CD4-positive, alpha-beta T cell treated with Interleukin-4 for 4 hours (primary cell): ENCODE measurements around the gene UGT2B10.

Experiments
- DNase-seq: peaks from one replicate; pipeline ENCODE4 v3.0.0-alpha.2; 2020

Gene UGT2B10

DNA sequence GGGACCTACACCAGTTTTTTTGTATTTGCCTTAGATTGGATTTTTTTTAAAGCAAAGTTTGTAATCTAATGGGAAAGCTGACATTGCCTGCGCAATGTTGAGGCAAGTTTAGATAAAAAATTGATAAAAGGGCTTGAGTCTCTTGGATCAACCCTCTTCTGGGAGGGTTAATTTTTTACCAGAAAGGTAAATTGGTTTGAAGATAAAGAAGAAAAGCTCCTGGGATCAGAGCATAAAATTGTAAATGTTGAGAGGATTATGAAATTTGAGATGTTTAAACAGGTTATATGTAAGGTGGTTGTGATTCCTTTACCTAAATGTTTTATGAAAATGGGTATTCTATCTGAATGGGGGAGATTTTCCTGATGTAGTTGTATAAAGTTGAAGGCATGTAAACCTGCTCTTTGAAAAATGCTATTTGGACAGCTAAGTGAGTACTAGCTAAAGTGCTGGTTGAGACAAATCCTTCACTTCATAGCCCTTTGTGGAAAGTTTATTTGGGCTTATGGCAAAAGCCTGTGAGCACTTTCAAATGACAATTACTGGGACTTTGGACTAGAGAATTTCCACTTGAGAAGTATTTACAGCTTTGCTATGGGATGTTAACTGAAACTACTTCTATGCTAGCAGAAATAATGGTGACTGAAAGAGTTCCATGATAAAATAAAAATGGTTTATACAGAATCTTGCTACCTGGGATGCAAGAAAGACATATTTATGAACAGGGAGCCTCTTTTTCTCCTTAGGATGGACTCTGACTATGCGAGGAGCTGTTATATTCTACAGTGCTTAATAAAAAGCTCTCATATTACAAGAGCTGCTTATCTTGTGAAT lies 56.2 kb downstream of the UGT2B10 start:
- no peak for DNase-seq

DNA sequence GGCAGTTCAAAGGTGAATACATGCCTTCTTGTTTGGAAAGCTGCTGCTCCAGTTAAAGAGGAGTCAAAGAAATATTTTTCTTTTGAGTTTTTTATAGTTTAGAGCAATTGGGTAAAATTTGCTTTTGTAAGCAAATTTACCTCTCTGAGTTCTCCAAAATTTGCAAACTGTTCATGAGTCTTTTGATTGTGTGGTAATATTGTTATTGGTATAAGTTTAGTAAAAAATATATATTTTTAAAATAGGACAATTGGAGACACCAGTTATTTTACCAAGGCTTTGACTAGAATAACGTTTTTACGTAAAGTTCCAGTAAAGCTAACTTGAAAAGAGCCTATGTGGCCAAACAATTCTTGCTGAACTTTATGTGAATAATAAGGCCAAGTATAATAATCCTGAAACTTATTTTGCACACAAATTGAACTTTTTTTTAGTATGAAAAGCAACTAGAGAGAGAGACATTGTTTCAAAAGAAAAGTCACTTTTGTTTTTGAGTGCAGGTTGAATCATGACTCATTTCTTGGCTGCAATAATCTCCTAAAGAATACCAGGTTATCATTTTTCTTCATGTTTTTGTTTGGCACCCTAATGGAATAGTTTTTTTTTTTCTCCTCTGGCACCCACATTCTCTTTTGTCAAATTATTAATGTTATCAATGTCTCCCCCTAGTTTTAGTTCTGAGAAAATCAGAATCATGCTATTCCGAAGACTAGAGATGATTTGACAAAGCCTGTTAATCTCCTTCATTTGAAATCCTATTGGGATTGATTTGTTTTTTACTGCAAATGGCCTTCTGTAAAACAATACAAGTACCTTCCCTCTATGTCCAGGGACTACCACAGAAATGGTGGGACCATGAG lies 57.1 kb downstream of the UGT2B10 start:
- no peak for DNase-seq

GRCh38 chr4:68874507-68874906 lies 58.7 kb downstream of the UGT2B10 start:
- no peak for DNase-seq

DNA sequence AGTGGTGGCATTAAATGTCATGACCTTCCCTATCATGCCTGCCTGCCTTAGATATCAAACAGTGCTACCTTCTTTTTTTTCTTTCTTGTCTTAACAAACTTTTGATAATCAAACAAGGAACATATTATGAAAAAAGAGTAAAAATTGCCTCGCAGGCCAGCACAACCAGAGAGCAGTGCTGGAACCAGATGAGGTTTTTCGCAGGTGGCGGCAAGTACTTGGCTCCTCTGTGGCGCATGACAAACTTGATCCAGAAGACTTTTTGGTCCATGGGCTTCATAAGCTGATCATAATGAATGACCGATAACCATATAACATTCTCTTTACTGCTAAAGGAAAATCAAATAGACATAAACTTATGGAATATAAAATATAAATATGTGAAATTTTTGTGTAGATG lies 61.8 kb downstream of the UGT2B10 start:
- DNase-seq, result no peak

DNA sequence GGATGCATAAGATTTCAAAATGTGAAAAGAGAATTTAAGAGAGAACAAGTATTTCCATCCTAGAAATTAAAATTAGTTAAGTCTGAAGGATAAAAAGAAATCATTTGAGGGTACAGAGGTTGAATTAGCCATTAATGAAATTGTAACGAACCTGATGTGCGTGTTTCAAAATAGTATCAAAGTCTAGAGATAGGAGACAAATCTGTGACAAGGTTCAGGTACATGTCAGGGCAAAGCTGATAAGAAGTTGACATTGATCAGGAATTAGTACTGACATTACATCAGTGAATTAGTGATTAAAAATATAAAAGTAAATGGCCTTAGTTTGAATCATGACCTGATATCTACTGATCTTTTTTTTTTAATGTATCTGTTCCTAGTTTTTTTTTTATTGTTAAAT lies 62.3 kb downstream of the UGT2B10 start:
- no peak for DNase-seq
